ENCODE data around the gene BCAP31.

DNA sequence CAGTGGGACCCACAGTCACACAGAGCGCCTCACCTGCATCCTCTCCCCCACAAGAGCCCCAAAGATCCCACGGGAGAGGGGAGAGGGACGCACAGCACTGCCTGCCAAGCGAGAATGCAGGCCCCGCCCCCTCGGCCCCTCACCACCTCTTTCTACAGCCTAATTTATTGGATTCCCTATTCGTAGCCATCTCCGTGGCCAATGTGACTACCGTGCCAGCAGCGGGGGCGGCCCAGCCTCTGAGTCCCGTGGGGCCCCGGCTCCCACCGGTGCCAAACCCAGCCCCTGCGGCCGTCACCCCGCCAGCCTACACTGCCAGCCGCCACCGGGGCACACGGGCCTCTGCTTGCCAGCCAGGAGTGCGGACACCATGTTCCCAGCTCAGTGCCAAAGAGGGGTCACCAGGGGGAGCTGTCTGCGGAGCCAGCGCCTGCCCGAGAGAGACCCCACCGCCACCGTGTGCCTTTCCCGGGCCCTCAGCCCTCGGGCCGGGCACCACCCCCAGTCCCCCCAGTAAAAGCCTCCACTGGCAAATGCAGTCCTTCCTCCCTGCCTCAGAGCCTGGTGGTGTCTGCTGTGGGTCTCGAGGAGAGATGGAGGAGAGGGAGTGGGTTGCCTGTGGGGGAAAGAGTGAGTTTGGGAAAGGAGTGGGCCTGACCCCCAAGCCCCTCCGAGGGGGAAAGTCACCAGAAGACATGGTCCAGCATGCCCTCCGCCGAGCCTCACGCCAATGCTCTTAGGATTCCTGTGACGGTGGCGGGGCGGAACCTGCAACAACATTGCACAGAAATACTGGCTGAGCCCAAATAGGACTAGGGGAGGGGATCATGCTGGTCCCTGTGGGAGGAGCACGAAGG, 20.3 kb upstream of the BCAP31 start:
- TF ChIP-seq REST (IDR thresholded peaks at IDR 0.05; ENCODE audit: insufficient replicate concordance, low read depth) (no peak), POLR2AphosphoS5 (IDR thresholded peaks at IDR 0.05; ENCODE audit: low read depth) (no peak), CTCF (IDR thresholded peaks at IDR 0.05; ENCODE audit: insufficient read depth, low read length) (no peak), SPI1 (IDR thresholded peaks at IDR 0.05; ENCODE audit: borderline replicate concordance, low read depth) (no peak)

All from HL-60 (cell line).